Keratinocyte (primary cell): ENCODE measurements around the gene PRAMEF12. TPM values are rescaled to one million over a fixed set of nuclear protein-coding genes. Genes with fewer than 3 reads are reported as not detected.

Experiments used
- DNase-seq: peaks from one replicate; pipeline ENCODE4 v3.0.0-alpha.2; 2011; ENCODE audit warnings: low read depth, missing footprints, low spot score
- FAIRE-seq: peaks from 2 replicates; lab custom pipeline; 2011; peaks lifted over from hg19 to GRCh38; lab: Jason Lieb, UNC
- H2AFZ ChIP-seq: 2 replicates; pipeline ENCODE4 v1.6.0; 2012; ENCODE audit warnings: low read length, control low read depth, inconsistent platforms; ENCODE audit not compliant: control insufficient read depth
- H3K27ac ChIP-seq: 2 replicates; pipeline ENCODE4 v1.5.1; 2011; ENCODE audit warnings: low read length; ENCODE audit not compliant: control insufficient read depth, insufficient read depth
- H3K27me3 ChIP-seq: 3 replicates; pipeline ENCODE4 v1.6.0; 2011; ENCODE audit warnings: low read length; ENCODE audit not compliant: control insufficient read depth, insufficient read depth; ENCODE audit errors: extremely low read depth
- H3K36me3 ChIP-seq, 2 experiments: 2 replicates in 1 of 2; 3 replicates in 1 of 2; pipeline ENCODE4 v1.5.1; 2011; ENCODE audit warnings: low read length in 2 of 2, mild to moderate bottlenecking in 1 of 2; ENCODE audit not compliant: control insufficient read depth in 2 of 2, insufficient read depth in 2 of 2; ENCODE audit errors: extremely low read depth in 1 of 2
- H3K4me1 ChIP-seq: 3 replicates; pipeline ENCODE4 v1.5.1; 2011; ENCODE audit warnings: low read length; ENCODE audit not compliant: control insufficient read depth, insufficient read depth; ENCODE audit errors: extremely low read depth
- H3K4me2 ChIP-seq: 3 replicates; pipeline ENCODE4 v1.6.0; 2011; ENCODE audit warnings: low read depth, low read length; ENCODE audit not compliant: control insufficient read depth, insufficient read depth; ENCODE audit errors: extremely low read depth
- H3K4me3 ChIP-seq, 3 experiments: fragments of 200-600 bp in 1 of 3; sonication (generic) in 1 of 3; 2 replicates in 2 of 3; 3 replicates in 1 of 3; pipeline ENCODE4 v1.5.1; 2011 to 2016; ENCODE audit warnings: low read length in 3 of 3, mild to moderate bottlenecking in 3 of 3, control low read depth in 2 of 3, inconsistent platforms in 1 of 3, low read depth in 1 of 3, mixed read lengths in 1 of 3, mixed run types in 1 of 3, moderate library complexity in 1 of 3; ENCODE audit not compliant: control insufficient read depth in 2 of 3, insufficient read depth in 2 of 3; ENCODE audit errors: extremely low read depth in 1 of 3
- H3K79me2 ChIP-seq: 2 replicates; pipeline ENCODE4 v1.6.0; 2012; ENCODE audit warnings: low read length; ENCODE audit not compliant: control insufficient read depth, insufficient read depth
- H3K9ac ChIP-seq: 3 replicates; pipeline ENCODE4 v1.6.0; 2011; ENCODE audit warnings: low read length; ENCODE audit not compliant: control insufficient read depth, insufficient read depth; ENCODE audit errors: extremely low read depth
- H3K9me1 ChIP-seq: 3 replicates; pipeline ENCODE4 v1.6.0; 2011; ENCODE audit warnings: low read length; ENCODE audit not compliant: control insufficient read depth, insufficient read depth; ENCODE audit errors: extremely low read depth
- H3K9me3 ChIP-seq: 2 replicates; pipeline ENCODE4 v1.5.1; 2012; ENCODE audit warnings: low read depth, low read length; ENCODE audit not compliant: control insufficient read depth
- H4K20me1 ChIP-seq: 3 replicates; pipeline ENCODE4 v1.6.0; 2011; ENCODE audit warnings: low read length; ENCODE audit not compliant: control insufficient read depth, insufficient read depth; ENCODE audit errors: extremely low read depth
- CTCF ChIP-seq, 3 experiments: IDR thresholded peaks in 1 of 3; conservative IDR thresholded peaks in 1 of 3; optimal IDR thresholded peaks in 1 of 3; 2 replicates in 2 of 3; 3 replicates in 1 of 3; pipeline versions ENCODE3 to v1.5.1; 2011; ENCODE audit warnings: low read length in 3 of 3, mild to moderate bottlenecking in 3 of 3, moderate library complexity in 2 of 3, control low read depth in 1 of 3, inconsistent platforms in 1 of 3; ENCODE audit not compliant: insufficient read depth in 2 of 3; ENCODE audit errors: extremely low read depth in 1 of 3
- EZH2 ChIP-seq: IDR thresholded peaks from one replicate; pipeline ENCODE4 v1.6.1; 2012; ENCODE audit warnings: inconsistent platforms, mild to moderate bottlenecking, low read length, moderate library complexity
- dilution Hi-C: fragments of 300-500 bp; cut with MboI; formaldehyde crosslinking; loops from one replicate; pipeline ENCODE4 v1.7.0; 2020; ENCODE audit warnings: low sequenced_read_pairs; ENCODE audit not compliant: extremely low pct_ligation_motif_present
- polyA plus RNA-seq, 5 experiments: library from polyadenylated mRNA; depleted of rRNA in 3 of 5; stranded (reverse) in 3 of 5; stranded (forward) in 1 of 5; unstranded in 1 of 5; fragments of >200 nt; gene quantifications; 1 replicate in 1 of 5; 2 replicates in 3 of 5; 3 replicates in 1 of 5; pipeline versions ENCODE4 v1.2.1 to v1.2.3, GENCODE V29; 2011 to 2012; ENCODE audit warnings: missing spikeins in 2 of 5, low read depth in 1 of 5, low replicate concordance in 1 of 5

PRAMEF12 gene
- polyA plus RNA-seq, 1 donor (not counting 4 experiments of a cell fraction or from before 2014, with no cell fraction given): not detected

GRCh38 chr1:12776801-12777557 lies 3.4 kb downstream of the PRAMEF12 start:
- FAIRE-seq: no peak
- Histone ChIP-seq H3K4me2 (no peak overlapping the region), H3K4me1 (no peaks in the 10 kb centered on the region), H3K4me3 (no peak overlapping the region), H3K27me3 (no peaks in the 10 kb centered on the region), H3K9ac (no peak overlapping the region), H3K27ac (no peak overlapping the region), H3K36me3 (no peaks in the 10 kb centered on the region), H2AFZ (no peak overlapping the region), H4K20me1 (no peaks in the 10 kb centered on the region), H3K9me3 (no peaks in the 10 kb centered on the region), H3K9me1 (no peaks in the 10 kb centered on the region), H3K79me2 (no peaks in the 10 kb centered on the region)
- DNase-seq: no peak
- no peak for TF ChIP-seq CTCF (optimal IDR thresholded peaks at IDR 0.05 in 1 of 3, IDR thresholded peaks at IDR 0.05 in 1 of 3, conservative IDR thresholded peaks at IDR 0.05 in 1 of 3; ENCODE audit: extremely low read depth in 1 of 3, insufficient read depth in 2 of 3, low read length in 3 of 3)
- TF ChIP-seq EZH2: no peak
- dilution Hi-C loops: no loop called here

- H3K9ac ChIP-seq: no peak overlapping the region
- H2AFZ ChIP-seq: no peak overlapping the region
- H3K9me3 ChIP-seq: no peaks in the 10 kb centered on the region
- no peaks in the 10 kb centered on the region for H3K79me2 ChIP-seq
- no peak overlapping the region for H3K27ac ChIP-seq
- H3K4me2 ChIP-seq: no peak overlapping the region
- H3K9me1 ChIP-seq: no peaks in the 10 kb centered on the region
- H4K20me1 ChIP-seq: no peaks in the 10 kb centered on the region
- no peak for FAIRE-seq
- dilution Hi-C loops: no loop called here
- no peaks in the 10 kb centered on the region for H3K27me3 ChIP-seq
- H3K36me3 ChIP-seq: no peaks in the 10 kb centered on the region
- DNase-seq: no peak
- TF ChIP-seq CTCF (optimal IDR thresholded peaks at IDR 0.05 in 1 of 3, IDR thresholded peaks at IDR 0.05 in 1 of 3, conservative IDR thresholded peaks at IDR 0.05 in 1 of 3; ENCODE audit: extremely low read depth in 1 of 3, insufficient read depth in 2 of 3, low read length in 3 of 3): no peak
- TF ChIP-seq EZH2: no peak
- no peaks in the 10 kb centered on the region for H3K4me1 ChIP-seq
- no peak overlapping the region for H3K4me3 ChIP-seq
These were observed 4.5 kb downstream of the PRAMEF12 start for GRCh38 chr1:12778061-12778460.
